ENCODE data around the gene CSF1R.

Gene CSF1R

DNA sequence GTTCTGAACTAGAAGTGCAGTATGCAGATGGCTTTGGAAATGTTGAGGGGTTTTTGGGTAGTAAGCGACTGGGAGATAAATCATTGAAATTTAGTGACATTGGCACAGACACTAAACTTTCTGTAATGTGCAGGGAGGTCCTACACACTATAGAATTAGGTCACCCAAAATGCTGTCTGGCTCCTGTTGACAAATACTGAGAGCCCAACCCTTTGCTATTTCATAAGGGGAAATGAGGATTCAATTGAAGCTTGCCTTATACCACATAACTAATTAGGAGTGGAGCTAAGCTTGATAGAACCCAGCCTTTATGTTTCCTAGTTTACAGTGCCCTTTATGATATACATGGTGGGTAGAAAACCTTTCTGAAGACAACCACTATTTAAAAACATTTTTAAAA, 63.2 kb downstream of the CSF1R start:
- Histone ChIP-seq H3K9me3 (ENCODE audit: control insufficient read depth, insufficient read depth, low read length) (no peaks in the 10 kb centered on the region), H3K27me3 (ENCODE audit: control insufficient read depth, insufficient read depth, low read length) (no peaks in the 10 kb centered on the region), H3K4me3 (ENCODE audit: low read length) (no peak overlapping the region), H3K27ac (ENCODE audit: low read length) (no peak overlapping the region), H3K4me1 (ENCODE audit: control insufficient read depth, insufficient read depth, low read length) (no peaks in the 10 kb centered on the region), H3K36me3 (ENCODE audit: control insufficient read depth, insufficient read depth, low read length) (peaks cover 12% of the 10 kb centered on the region)
- no CpG with 5 or more reads among the region's 1 CpG for WGBS (ENCODE audit: insufficient coverage, insufficient read length)
- no peak for DNase-seq (ENCODE audit: low read depth, low spot score)

DNA sequence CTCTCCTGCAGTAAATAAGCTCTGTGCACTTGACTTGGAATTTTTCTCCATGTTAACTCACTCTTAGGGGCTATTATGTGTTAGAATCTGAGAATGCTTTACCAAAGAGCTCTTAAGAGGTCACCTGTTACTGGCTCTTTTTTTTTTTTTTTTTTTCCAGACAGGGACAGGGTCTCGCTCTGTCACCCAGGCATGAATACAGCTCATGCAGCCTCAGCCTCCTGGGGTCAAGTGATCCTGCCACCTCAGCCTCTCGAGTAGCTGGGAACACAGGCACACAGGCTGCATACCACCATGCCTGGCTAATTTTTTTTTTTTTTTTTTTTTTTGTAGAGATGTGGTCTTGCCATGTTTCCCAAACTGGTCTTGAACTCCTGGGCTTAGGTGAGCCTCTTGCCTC, 63.7 kb downstream of the CSF1R start:
- no peak for DNase-seq (ENCODE audit: low read depth, low spot score)
- no peaks in the 10 kb centered on the region for H3K4me1 ChIP-seq (ENCODE audit: control insufficient read depth, insufficient read depth, low read length)
- H3K36me3 ChIP-seq (ENCODE audit: control insufficient read depth, insufficient read depth, low read length): peaks cover 12% of the 10 kb centered on the region
- H3K27me3 ChIP-seq (ENCODE audit: control insufficient read depth, insufficient read depth, low read length): no peaks in the 10 kb centered on the region
- no CpG with 5 or more reads among the region's 2 CpGs for WGBS (ENCODE audit: insufficient coverage, insufficient read length)
- no peak overlapping the region for H3K27ac ChIP-seq (ENCODE audit: low read length)
- H3K4me3 ChIP-seq (ENCODE audit: low read length): no peak overlapping the region
- no peaks in the 10 kb centered on the region for H3K9me3 ChIP-seq (ENCODE audit: control insufficient read depth, insufficient read depth, low read length)

- no peaks in the 10 kb centered on the region for H3K9me3 ChIP-seq (ENCODE audit: control insufficient read depth, insufficient read depth, low read length)
- no peaks in the 10 kb centered on the region for H3K27me3 ChIP-seq (ENCODE audit: control insufficient read depth, insufficient read depth, low read length)
- no peaks in the 10 kb centered on the region for H3K4me1 ChIP-seq (ENCODE audit: control insufficient read depth, insufficient read depth, low read length)
- no peak overlapping the region for H3K4me3 ChIP-seq (ENCODE audit: low read length)
- H3K36me3 ChIP-seq (ENCODE audit: control insufficient read depth, insufficient read depth, low read length): peaks cover 15% of the 10 kb centered on the region
- DNase-seq (ENCODE audit: low read depth, low spot score): no peak
- no CpG with 5 or more reads among the region's 1 CpG for WGBS (ENCODE audit: insufficient coverage, insufficient read length)
- no peak overlapping the region for H3K27ac ChIP-seq (ENCODE audit: low read length)
These were observed 64.2 kb downstream of the CSF1R start for GRCh38 chr5:150022158-150022531.

- H3K27ac ChIP-seq (ENCODE audit: low read length): no peak overlapping the region
- DNase-seq (ENCODE audit: low read depth, low spot score): peak; percentile 37
- no peak overlapping the region for H3K4me3 ChIP-seq (ENCODE audit: low read length)
- whole genome bisulfite sequencing (ENCODE audit: insufficient coverage, insufficient read length): no CpG with 5 or more reads among the region's 13 CpGs
- H3K4me1 ChIP-seq (ENCODE audit: control insufficient read depth, insufficient read depth, low read length): no peaks in the 10 kb centered on the region
- H3K9me3 ChIP-seq (ENCODE audit: control insufficient read depth, insufficient read depth, low read length): no peaks in the 10 kb centered on the region
- H3K27me3 ChIP-seq (ENCODE audit: control insufficient read depth, insufficient read depth, low read length): no peaks in the 10 kb centered on the region
- peaks cover 13% of the 10 kb centered on the region for H3K36me3 ChIP-seq (ENCODE audit: control insufficient read depth, insufficient read depth, low read length)
These were observed 64.7 kb downstream of the CSF1R start for GRCh38 chr5:150021491-150022157.

DNA sequence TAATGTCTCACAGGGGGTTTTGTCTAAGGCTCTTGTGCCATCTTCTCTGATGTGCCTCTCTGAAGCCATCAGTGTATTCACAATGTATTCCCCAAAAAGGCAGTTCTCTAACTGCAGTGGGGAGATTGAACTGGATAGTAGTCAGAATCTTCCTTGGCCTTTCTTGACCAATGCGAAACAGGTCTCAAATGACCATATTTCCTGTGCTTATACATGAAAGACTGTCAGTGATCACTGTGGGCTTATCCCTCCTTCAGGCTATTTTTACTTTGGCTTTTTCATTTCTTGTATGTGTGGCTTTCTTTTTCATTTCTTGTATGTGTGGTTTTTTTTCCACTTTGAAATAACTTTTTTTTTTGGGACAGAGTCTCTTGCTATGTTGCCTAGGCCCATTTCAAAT, 66.1 kb downstream of the CSF1R start:
- H3K36me3 ChIP-seq (ENCODE audit: control insufficient read depth, insufficient read depth, low read length): peaks cover 11% of the 10 kb centered on the region; the same call in 1 of the 2 replicates
- no CpG with 5 or more reads among the region's 1 CpG for WGBS (ENCODE audit: insufficient coverage, insufficient read length)
- H3K27me3 ChIP-seq (ENCODE audit: control insufficient read depth, insufficient read depth, low read length): no peaks in the 10 kb centered on the region
- H3K4me3 ChIP-seq (ENCODE audit: low read length): no peak overlapping the region
- no peak overlapping the region for H3K27ac ChIP-seq (ENCODE audit: low read length)
- no peaks in the 10 kb centered on the region for H3K4me1 ChIP-seq (ENCODE audit: control insufficient read depth, insufficient read depth, low read length)
- H3K9me3 ChIP-seq (ENCODE audit: control insufficient read depth, insufficient read depth, low read length): no peaks in the 10 kb centered on the region
- no peak for DNase-seq (ENCODE audit: low read depth, low spot score)

DNA sequence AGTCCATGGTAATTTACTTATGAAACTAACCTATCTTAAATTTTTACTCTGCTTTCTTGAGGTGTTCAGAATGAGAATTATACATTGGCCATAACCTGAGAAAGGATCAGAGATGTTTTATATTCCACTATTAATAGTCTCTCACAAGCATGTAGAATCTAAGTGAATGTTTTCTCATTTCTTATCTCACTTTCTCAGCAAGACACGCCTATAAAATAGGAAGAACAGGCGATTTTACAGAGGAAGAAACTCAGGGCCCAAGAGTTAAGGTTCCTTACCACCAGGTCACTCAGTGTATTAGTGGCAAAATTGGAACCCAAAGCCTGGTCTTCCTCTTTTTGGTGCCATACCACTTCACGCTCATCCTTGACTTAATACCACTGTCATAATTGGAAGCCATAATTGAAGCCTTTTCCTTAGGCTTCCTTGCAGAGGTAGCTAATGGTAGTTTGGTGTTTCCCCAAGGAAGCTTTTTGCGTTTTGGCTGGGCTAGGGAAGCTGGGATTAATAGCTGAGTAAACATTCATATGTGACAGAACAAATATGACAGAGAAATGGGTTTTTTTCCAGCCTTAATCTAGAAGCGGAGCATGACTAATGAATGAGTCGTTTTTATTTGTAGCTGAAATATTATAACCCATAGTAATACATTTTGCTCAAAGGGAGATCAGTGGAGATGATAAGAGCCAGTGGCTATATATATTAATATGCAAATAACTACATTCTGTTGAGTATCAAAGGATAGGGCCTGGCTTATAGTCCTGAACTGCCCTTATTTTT, 68.9 kb downstream of the CSF1R start:
- H3K36me3 ChIP-seq (ENCODE audit: control insufficient read depth, insufficient read depth, low read length): peaks cover 14% of the 10 kb centered on the region; the same call in 1 of the 2 replicates
- H3K4me1 ChIP-seq (ENCODE audit: control insufficient read depth, insufficient read depth, low read length): no peaks in the 10 kb centered on the region
- no peak overlapping the region for H3K4me3 ChIP-seq (ENCODE audit: low read length)
- DNase-seq (ENCODE audit: low read depth, low spot score): no peak
- no peaks in the 10 kb centered on the region for H3K9me3 ChIP-seq (ENCODE audit: control insufficient read depth, insufficient read depth, low read length)
- no peak overlapping the region for H3K27ac ChIP-seq (ENCODE audit: low read length)
- no CpG with 5 or more reads among the region's 6 CpGs for WGBS (ENCODE audit: insufficient coverage, insufficient read length)
- H3K27me3 ChIP-seq (ENCODE audit: control insufficient read depth, insufficient read depth, low read length): no peaks in the 10 kb centered on the region

DNA sequence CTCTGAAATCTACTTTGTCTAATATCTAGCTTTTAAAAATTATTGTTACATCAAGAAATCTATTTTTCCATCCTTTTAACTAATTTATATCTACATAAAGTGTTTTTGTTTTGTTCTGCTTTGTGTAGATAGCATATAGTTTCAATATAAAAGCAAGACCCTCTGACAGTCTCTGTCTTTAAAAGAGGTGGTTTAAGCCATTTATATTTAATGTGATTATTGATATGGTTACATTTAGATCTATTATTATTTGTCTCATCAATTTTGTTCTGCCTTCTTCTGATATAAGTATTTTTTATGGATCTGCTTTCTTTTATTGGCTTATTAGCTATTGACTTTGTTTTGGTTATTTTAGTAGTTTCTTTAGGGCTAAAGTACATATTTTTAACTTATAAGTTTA, 69.8 kb downstream of the CSF1R start:
- no peak for DNase-seq (ENCODE audit: low read depth, low spot score)
- peaks cover 17% of the 10 kb centered on the region; the same call in 1 of the 2 replicates for H3K36me3 ChIP-seq (ENCODE audit: control insufficient read depth, insufficient read depth, low read length)
- H3K4me3 ChIP-seq (ENCODE audit: low read length): no peak overlapping the region
- H3K9me3 ChIP-seq (ENCODE audit: control insufficient read depth, insufficient read depth, low read length): no peaks in the 10 kb centered on the region
- no peaks in the 10 kb centered on the region for H3K27me3 ChIP-seq (ENCODE audit: control insufficient read depth, insufficient read depth, low read length)
- no peaks in the 10 kb centered on the region for H3K4me1 ChIP-seq (ENCODE audit: control insufficient read depth, insufficient read depth, low read length)
- no peak overlapping the region for H3K27ac ChIP-seq (ENCODE audit: low read length)

- no peak overlapping the region for H3K4me3 ChIP-seq (ENCODE audit: low read length)
- no peaks in the 10 kb centered on the region for H3K27me3 ChIP-seq (ENCODE audit: control insufficient read depth, insufficient read depth, low read length)
- no peaks in the 10 kb centered on the region for H3K9me3 ChIP-seq (ENCODE audit: control insufficient read depth, insufficient read depth, low read length)
- peaks cover 22% of the 10 kb centered on the region; the same call in 1 of the 2 replicates for H3K36me3 ChIP-seq (ENCODE audit: control insufficient read depth, insufficient read depth, low read length)
- no peaks in the 10 kb centered on the region for H3K4me1 ChIP-seq (ENCODE audit: control insufficient read depth, insufficient read depth, low read length)
- no CpG with 5 or more reads among the region's 3 CpGs for WGBS (ENCODE audit: insufficient coverage, insufficient read length)
- no peak overlapping the region for H3K27ac ChIP-seq (ENCODE audit: low read length)
- DNase-seq (ENCODE audit: low read depth, low spot score): no peak
These were observed 70.9 kb downstream of the CSF1R start for GRCh38 chr5:150015415-150015814.

DNA sequence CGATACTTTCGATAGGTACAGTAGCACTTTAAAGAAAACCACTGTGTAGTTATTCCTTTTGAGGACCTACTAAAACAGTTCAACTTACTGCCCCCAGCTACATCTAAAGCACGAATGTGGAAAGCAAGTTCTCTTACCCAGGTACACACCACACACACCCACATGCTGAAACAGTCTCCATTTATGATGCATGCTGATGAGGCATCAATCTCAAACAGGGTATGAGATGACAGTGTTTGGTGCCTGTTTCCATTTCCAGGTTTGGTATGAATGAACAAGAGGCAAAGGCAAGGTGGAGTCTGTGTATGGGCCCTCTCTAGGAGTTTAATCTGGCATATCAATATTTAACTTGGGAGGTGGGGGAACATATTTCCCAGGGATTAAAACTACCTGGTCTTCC, 71.9 kb downstream of the CSF1R start:
- Histone ChIP-seq H3K27ac (ENCODE audit: low read length) (no peak overlapping the region), H3K4me1 (ENCODE audit: control insufficient read depth, insufficient read depth, low read length) (no peaks in the 10 kb centered on the region), H3K9me3 (ENCODE audit: control insufficient read depth, insufficient read depth, low read length) (no peaks in the 10 kb centered on the region), H3K27me3 (ENCODE audit: control insufficient read depth, insufficient read depth, low read length) (no peaks in the 10 kb centered on the region), H3K36me3 (ENCODE audit: control insufficient read depth, insufficient read depth, low read length) (peaks cover 25% of the 10 kb centered on the region; the same call in 1 of the 2 replicates), H3K4me3 (ENCODE audit: low read length) (no peak overlapping the region)
- no CpG with 5 or more reads among the region's 3 CpGs for WGBS (ENCODE audit: insufficient coverage, insufficient read length)
- no peak for DNase-seq (ENCODE audit: low read depth, low spot score)

DNA sequence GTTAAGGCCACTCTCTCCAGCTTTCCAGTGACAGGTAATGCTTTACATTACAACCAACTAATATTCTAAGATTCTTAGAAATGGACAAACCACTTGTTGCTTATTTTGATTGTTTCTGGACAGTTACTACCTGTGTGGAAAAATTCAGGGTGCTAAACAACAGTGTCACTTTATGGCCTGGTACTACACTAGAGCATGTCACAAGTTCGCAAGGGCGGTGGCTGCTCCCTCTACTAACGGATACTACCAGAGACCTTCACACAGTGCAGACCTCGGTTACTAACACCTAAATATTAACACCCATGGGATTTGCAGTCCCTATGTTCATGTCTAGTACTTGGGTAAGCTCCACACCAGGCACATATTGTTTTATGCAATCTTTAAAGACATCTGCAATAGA, 72.4 kb downstream of the CSF1R start:
- Histone ChIP-seq H3K27me3 (ENCODE audit: control insufficient read depth, insufficient read depth, low read length) (no peaks in the 10 kb centered on the region), H3K4me3 (ENCODE audit: low read length) (no peak overlapping the region), H3K4me1 (ENCODE audit: control insufficient read depth, insufficient read depth, low read length) (no peaks in the 10 kb centered on the region), H3K27ac (ENCODE audit: low read length) (no peak overlapping the region), H3K9me3 (ENCODE audit: control insufficient read depth, insufficient read depth, low read length) (no peaks in the 10 kb centered on the region), H3K36me3 (ENCODE audit: control insufficient read depth, insufficient read depth, low read length) (peaks cover 23% of the 10 kb centered on the region; the same call in 1 of the 2 replicates)
- DNase-seq (ENCODE audit: low read depth, low spot score): no peak
- no CpG with 5 or more reads among the region's 4 CpGs for WGBS (ENCODE audit: insufficient coverage, insufficient read length)
